Hypothalamus (tissue), 51 donors: ENCODE data around the gene RHBDD3.
"Not testable (repeated sequence)": the region's sequence is repeated elsewhere in the genome, so short reads cannot be mapped to it uniquely, and the experiment has no call there.

ENCODE experiments used
- DNase-seq, 51 donors: peaks; one replicate each; lab custom pipeline; 2025; lab: John Stamatoyannopoulos, UW

Gene RHBDD3

DNA sequence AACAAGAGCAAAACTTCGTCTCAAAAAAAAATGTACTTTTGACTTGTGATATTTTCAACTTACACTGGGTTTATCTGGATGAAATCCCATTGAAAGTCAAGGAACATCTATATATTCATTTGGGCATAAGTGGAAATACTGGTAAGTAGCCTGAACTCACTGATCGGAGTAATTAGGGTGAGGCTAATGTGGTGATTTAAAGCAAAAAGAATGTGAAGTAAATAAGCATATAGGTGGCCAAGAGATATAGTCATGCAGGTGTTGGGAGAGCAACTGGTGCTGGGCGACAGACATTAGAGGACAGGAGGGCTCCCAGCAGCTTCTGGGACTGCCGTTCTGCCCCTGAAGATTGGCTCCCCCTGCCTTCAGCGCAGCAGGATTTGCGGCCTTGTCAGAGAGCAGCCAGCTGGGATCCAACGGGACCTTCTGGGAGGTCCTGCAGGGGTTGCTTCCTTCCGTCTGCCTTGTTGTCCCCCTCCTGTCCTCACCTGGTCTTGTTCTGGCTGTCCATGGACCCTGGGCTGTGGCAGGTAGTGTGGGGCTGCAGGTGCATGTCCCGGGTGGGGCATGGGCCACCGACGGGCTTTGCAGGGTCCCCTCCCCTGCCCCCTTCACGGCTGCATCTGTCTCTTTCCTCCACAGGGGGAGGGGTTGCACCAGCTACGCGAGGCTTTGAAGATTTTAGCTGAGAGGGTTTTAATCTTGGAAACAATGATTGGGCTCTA lies 14.1 kb downstream of the RHBDD3 start:
- DNase-seq = no peak

GRCh38 chr22:29251981-29252911 lies 15.5 kb downstream of the RHBDD3 start:
- DNase-seq = no peak

DNA sequence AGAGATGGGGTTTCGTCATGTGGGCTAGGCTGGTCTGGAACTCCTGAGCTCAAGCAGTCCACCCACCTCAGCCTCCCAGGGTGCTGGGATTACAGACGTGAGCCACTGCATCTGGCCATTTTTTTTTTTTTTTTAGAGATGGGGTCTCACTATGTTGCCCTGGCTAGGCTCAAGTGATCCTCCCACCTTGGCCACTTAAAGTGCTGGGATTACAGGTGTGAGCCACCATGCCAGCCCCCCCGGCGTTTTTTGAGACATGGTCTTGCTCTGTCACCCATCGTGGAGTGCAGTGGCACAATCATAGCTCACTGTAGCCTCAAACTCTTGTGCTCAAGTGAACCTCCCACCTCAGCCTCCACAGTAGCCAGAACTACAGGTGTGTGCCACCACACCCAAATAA lies 16.5 kb downstream of the RHBDD3 start:
- no peak for DNase-seq

- not testable (repeated sequence) for DNase-seq
Observed at GRCh38 chr22:29247891-29248290, 19.9 kb downstream of the RHBDD3 start.

GRCh38 chr22:29245626-29246385 lies 22.0 kb downstream of the RHBDD3 start:
- DNase-seq = peak in 42 of 51 donors; percentile 13 to 77 (median 48)

DNA sequence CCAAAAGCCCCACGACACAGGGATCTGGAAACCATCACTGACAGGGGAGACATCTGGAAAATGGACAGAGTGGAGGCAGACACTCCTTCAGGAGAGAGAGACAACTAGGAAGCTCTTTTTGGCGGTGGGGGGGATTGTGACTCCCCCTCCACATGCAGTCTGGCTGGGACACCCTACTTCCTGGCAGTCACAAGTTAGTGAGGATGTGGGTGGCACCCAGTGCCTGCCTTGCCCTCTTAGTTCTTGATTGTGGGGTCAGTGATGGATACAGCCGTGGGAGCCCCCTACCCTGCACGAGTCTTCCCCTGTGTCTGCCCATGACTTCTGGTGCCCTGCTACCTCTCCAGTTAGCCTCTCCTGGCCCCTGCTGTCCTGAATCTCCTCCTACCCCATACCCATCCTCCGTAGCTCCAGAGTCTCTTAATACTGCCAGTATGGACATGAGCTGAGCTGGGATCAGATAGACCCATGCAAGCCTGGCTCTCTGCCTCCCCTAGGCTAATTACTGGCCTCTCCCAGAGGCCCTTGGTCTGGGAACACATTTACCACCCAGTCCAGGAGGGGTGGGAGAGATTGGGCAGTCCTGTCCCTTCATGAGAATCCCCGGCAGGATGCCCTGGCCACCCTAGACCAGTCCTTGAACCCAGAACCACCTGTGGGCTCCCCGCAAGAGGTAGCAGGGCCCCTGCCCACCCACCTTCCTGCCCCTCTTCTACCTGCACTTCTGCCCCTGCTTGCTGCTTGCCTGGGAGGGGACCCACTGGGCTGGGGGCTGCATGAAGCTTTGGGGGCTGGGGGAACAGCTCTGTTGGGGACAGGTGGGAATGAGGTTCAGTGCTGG lies 22.8 kb downstream of the RHBDD3 start:
- no peak for DNase-seq

- DNase-seq = no peak
Observed at GRCh38 chr22:29243874-29244446, 23.8 kb downstream of the RHBDD3 start.

DNA sequence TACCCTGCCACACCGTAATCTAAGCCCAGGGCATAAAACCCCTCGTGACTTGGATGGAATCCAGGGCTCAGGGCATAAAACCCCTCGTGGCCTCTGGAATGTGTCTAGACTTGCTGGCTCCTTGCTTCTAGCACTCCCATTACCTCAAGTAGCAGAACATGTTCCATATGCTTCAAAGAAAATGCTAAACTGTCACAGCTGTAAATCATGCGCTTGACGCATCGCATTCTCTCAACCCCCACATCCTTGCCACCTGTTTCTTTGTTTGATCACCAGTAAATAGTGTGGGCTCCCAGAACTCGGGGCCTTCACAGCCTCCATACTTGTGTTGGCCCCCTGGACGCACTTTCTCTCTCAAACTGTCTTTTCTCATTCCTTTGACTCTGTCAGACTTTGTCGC lies 27.3 kb downstream of the RHBDD3 start:
- DNase-seq = not testable (repeated sequence)

DNA sequence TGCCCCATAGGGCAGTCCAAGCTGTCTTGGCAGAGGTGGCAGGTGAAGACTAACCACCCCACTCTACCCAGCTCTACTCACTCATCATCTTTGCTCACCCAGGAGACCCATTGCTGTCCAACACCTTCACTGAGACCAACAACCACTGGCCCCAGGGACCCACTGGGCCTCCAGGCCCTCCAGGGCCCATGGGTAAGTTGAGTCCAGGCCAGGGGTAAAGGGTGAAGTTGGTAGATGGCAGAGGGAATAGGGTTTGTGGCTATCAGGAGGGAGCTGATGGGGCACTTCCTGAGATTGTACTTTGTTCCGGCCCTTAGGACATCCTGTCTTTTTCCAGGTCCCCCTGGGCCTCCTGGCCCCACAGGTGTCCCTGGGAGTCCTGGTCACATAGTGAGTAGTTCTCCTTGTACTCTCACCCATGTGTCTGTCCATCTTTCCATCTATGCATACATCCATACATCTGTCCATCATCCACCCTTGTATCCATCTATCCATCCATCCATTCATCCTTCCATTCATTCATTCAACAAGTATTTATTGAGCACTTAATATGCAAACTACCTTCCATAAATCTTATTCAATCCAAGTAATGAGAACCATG lies 34.4 kb downstream of the RHBDD3 start:
- DNase-seq = no peak

GRCh38 chr22:29231971-29232959 lies 35.5 kb downstream of the RHBDD3 start:
- peak in 4 of 51 donors; percentile 5 to 27 (median 12) for DNase-seq

- no peak for DNase-seq
Observed at GRCh38 chr22:29230972-29231875, 36.6 kb downstream of the RHBDD3 start.

DNA sequence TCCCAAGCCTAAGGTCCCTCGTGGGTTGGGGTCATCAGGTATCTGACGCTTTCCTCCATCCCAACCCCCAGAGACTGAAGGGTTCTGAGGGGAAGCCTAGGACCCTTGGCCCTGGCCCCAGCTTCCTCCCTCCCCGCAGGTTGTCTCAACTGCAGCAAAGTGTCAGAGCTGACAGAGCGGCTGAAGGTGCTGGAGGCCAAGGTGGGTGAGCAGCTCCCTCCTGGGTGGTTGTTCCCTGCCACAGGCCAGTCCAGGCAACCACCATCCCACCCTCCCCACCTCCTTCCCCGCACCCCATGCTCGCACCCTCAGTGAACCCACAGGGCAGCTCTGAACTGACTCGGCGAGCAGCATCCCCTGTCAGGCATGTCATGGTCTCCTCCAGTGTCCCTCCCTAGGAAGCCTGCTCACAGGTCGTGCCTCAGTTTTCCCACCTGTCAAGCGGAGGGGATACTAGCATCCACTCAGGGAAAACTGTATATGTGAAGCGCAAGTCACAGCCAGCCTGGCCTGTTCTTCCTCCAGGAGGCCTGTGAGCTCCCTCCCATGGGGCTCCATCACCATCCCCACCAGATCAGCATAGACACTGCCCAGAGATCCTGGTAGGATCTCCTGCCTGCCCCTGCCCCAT lies 41.3 kb downstream of the RHBDD3 start:
- no peak for DNase-seq

GRCh38 chr22:29225422-29226090 lies 42.2 kb downstream of the RHBDD3 start:
- DNase-seq = peak in 4 of 51 donors; percentile 11 to 39 (median 25)

DNA sequence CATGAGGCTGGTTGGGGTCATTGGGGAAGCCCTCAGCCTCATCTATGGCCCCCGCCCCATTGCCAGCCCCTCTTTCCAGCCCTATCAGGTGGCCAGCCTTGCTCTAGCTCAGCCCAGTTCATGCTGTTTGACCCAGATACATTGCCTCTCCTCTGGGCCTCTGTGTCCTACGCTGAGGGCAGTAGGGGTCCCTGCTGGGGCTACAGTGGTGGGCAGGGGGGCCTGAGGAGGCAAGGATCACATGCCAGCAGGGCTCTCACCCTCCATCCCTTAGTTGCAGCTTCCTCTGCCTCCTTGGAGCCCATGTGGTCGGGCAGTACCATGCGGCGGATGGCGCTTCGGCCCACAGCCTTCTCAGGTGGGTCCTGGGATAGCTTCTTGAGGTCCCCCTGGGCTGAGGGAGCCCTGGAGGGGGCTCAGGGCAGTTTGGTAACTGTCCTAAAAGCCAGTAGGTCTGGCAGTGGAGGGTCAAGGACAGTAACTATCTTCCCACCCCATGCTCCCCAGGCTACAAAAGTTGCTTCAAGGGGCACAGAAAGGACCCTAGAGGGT lies 42.8 kb downstream of the RHBDD3 start:
- no peak for DNase-seq

DNA sequence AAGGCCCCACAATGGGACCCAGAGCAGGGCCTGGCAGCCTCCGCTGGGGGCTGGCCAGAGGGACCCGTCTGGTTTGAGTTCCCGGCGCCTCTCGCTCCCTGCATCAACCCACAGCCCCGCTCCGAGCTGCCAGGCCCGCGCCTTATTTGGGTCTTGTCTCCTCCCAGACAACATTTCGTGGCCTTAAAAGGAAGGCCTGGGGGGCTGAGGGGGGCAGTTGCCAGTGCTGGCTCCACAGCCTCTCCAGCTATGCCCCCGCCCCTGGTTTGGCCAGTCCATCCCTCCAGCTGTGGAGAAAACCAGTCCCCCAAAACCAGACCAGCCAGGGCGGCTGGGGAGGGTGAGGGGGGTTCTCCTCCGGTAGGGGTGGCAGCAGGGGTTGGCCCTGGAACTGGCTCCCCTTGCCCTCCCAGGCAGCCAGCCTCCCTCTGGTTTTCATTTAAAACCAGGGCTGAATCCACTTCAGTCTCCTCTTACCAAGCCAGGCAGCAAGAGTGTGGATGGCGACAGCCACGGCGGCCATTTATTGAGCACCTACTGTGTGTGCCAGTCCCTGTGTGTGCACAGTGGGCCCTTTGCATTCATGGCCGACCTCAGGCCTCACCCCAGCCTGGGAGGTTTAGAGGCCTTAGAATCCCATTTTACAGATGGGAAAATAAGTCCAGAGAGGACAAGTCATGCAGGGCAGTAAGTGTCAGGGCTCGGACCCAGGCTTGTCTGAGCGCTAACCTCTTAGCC lies 43.5 kb downstream of the RHBDD3 start:
- DNase-seq = peak in 8 of 51 donors; percentile 16 to 42 (median 28)
